ENCODE results near the gene TAF4. TPM values are rescaled to one million over a fixed set of nuclear protein-coding genes. Genes with fewer than 3 reads are reported as not detected.
"Not testable (repeated sequence)": the region's sequence is repeated elsewhere in the genome, so short reads cannot be mapped to it uniquely, and the experiment has no call there.

TAF4 gene
- total and polyA plus RNA-seq, 8 donors: 14.1 to 21.0 (median 17.1) TPM

DNA sequence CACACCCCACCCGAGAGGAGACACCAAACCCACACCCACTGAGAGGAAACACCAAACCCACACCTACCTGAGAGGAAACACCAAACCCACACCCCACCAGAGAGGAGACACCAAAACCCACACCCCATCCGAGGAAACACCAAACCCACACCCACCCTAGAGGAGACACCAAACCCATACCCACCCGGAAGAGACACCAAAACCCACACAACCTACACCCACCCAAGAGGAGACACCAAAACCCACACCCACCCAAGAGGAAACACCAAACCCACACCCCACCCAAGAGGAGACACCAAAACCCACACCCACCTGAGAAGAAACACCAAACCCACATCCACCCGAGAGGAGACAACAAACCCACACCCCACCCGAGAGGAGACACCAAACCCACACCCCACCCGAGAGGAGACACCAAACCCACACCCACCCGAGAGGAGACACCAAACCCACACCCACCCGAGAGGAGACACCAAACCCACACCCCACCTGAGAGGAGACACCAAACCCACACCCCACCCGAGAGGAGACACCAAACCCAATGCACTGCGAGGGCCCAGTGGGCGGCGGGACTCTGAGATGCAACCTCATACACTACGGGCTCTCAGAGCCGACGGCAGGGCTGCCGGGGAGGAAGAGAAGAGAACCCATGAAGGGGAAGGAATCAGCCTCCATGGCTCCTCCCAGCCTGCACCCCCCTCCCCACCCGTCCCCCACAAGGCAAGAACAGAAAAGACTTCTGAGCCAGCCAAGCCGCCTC lies 83.3 kb downstream of the TAF4 start:
- Histone ChIP-seq H3K9me3 (no peaks in the 10 kb centered on the region), H3K4me1 (peaks cover 0 to 9% of the 10 kb centered on the region in 2 donors), H3K27me3 (no peaks in the 10 kb centered on the region), H3K36me3 (peaks cover 0 to 56% of the 10 kb centered on the region in 2 donors), H3K4me3 (no peak overlapping the region), H3K27ac (no peak overlapping the region)
- ATAC-seq (no peak), DNase-seq (peak in 1 of 4 donors; percentile 65)
- TF ChIP-seq, protein P1, sequence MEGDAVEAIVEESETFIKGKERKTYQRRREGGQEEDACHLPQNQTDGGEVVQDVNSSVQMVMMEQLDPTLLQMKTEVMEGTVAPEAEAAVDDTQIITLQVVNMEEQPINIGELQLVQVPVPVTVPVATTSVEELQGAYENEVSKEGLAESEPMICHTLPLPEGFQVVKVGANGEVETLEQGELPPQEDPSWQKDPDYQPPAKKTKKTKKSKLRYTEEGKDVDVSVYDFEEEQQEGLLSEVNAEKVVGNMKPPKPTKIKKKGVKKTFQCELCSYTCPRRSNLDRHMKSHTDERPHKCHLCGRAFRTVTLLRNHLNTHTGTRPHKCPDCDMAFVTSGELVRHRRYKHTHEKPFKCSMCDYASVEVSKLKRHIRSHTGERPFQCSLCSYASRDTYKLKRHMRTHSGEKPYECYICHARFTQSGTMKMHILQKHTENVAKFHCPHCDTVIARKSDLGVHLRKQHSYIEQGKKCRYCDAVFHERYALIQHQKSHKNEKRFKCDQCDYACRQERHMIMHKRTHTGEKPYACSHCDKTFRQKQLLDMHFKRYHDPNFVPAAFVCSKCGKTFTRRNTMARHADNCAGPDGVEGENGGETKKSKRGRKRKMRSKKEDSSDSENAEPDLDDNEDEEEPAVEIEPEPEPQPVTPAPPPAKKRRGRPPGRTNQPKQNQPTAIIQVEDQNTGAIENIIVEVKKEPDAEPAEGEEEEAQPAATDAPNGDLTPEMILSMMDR (IDR thresholded peaks at IDR 0.05): no peak
- intact Hi-C loops (cut with DNase I): no loop called here

- DNase-seq; ATAC-seq; H3K27me3 ChIP-seq; H3K9me3 ChIP-seq; H3K4me1 ChIP-seq; intact Hi-C loops (cut with DNase I); H3K4me3 ChIP-seq; H3K27ac ChIP-seq: not testable (repeated sequence)
- H3K36me3 ChIP-seq: peaks cover 0 to 56% of the 10 kb centered on the region in 2 donors
Measured at GRCh38 chr20:61981691-61982090, 84.0 kb downstream of the TAF4 start.

GRCh38 chr20:61980647-61981583 lies 84.8 kb downstream of the TAF4 start:
- H3K9me3 ChIP-seq: no peaks in the 10 kb centered on the region
- H3K36me3 ChIP-seq: peaks cover 0 to 62% of the 10 kb centered on the region in 2 donors
- H3K4me1 ChIP-seq: peaks cover 0 to 9% of the 10 kb centered on the region in 2 donors
- TF ChIP-seq, protein P1 (IDR thresholded peaks at IDR 0.05): peak; percentile 16 to 61
- intact Hi-C loops (cut with DNase I): no loop called here
- peak; percentile 56 for ATAC-seq
- no peak overlapping the region for H3K27ac ChIP-seq
- no peaks in the 10 kb centered on the region for H3K27me3 ChIP-seq
- peak in 3 of 4 donors; percentile 8 to 82 (median 49) for DNase-seq
- no peak overlapping the region for H3K4me3 ChIP-seq

- no peaks in the 10 kb centered on the region for H3K27me3 ChIP-seq
- peaks cover 0 to 63% of the 10 kb centered on the region in 2 donors for H3K36me3 ChIP-seq
- ATAC-seq: no peak
- TF ChIP-seq, protein P1 (IDR thresholded peaks at IDR 0.05): no peak
- intact Hi-C loops (cut with DNase I): no loop called here
- no peaks in the 10 kb centered on the region for H3K9me3 ChIP-seq
- no peak overlapping the region for H3K4me3 ChIP-seq
- no peak overlapping the region for H3K27ac ChIP-seq
- H3K4me1 ChIP-seq: peaks cover 0 to 9% of the 10 kb centered on the region in 2 donors
- peak in 1 of 4 donors; percentile 67 for DNase-seq
Measured at GRCh38 chr20:61979701-61980635, 85.7 kb downstream of the TAF4 start.

DNA sequence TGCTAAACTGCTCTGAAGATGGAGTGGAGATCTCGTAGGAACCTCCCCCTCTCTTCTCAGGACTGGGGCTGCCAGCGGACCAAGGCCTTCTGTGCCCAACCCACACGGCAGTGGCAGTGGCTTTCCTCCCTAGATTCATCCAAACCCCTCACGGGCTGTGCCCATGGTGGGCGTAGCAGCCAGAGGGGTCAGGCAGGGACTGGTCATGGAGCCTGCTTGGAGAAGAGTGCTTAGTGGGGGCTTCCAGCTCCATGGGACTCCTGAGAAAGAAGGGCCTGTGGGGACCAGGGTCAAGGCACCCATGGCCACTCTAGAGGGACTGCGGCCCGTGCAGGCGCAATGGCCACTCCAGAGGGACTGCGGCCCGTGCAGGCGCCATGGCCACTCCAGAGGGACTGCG lies 86.6 kb downstream of the TAF4 start:
- peak in 1 of 4 donors; percentile 38 for DNase-seq
- Histone ChIP-seq H3K27ac (no peak overlapping the region), H3K4me1 (peaks cover 0 to 9% of the 10 kb centered on the region in 2 donors), H3K9me3 (no peaks in the 10 kb centered on the region), H3K4me3 (no peak overlapping the region), H3K27me3 (no peaks in the 10 kb centered on the region), H3K36me3 (peaks cover 0 to 65% of the 10 kb centered on the region in 2 donors)
- TF ChIP-seq, protein P1 (IDR thresholded peaks at IDR 0.05): no peak
- no peak for ATAC-seq
- intact Hi-C loops (cut with DNase I): no loop called here
